ENCODE results near the gene SNRPF.

GRCh38 chr12:95815632-95816212 is 43.0 kb upstream of the SNRPF start:
- TF ChIP-seq POLR2AphosphoS5 (IDR thresholded peaks at IDR 0.05) (no peak), EP300 (IDR thresholded peaks at IDR 0.05) (no peak)
